GM18861 (cell line): ENCODE data around the gene FAM131A.

Source experiments
- ATAC-seq: cut with Tn5 transposase; IDR thresholded peaks from one replicate; pipeline ENCODE4 v1.9.1; 2021; ENCODE audit not compliant: unreplicated experiment

FAM131A gene

GRCh38 chr3:184389384-184389783, 52.0 kb downstream of the FAM131A start:
- ATAC-seq: no peak

DNA sequence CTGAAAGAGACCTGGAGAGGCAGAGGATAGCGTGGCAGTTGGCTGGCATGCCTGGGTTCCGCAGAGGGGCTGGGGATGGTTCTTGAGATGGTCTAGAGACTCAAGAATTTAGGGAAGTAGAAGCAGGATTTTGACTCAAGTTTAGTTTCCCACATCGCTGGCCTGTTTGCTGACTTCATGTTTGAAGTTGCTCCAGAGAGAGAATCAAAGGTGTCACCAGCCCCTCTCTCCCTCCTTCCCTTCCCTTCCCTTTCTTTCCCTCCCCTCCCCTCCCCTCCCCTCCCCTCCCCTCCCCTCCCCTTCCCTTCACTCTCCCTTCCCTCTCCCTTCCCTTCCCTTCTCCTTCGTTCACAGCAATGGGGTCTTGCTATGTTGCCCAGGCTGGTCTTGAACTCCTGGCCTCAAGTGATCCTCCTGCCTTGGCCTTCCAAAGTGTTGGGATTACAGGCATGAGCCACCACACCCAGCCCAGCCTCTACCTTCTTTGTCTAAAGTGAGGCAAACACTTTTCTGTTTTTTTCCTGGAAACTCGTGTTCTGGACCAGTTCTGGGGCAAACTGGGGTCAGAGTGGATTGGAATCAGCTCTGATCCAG, 52.6 kb downstream of the FAM131A start:
- no peak for ATAC-seq

DNA sequence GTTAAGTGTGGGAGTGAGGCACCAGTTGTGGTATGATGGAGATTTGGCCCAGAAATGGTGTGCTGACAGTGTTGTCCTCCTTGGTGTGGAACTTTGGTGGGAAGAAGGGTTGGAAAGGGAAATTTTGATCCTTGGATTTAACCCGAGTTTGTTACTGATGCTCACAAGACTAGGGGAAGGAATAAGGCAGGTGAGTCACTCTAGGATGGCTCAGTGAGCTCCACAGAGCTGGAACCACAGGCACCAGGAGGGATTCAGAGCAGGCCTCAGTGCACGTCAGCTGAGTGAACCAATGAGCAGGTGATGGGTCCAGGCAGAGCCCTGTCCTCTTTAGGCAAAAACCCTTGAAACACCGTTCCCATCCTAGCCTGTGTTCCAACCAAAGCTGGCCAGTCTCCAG, 53.9 kb downstream of the FAM131A start:
- ATAC-seq: no peak

DNA sequence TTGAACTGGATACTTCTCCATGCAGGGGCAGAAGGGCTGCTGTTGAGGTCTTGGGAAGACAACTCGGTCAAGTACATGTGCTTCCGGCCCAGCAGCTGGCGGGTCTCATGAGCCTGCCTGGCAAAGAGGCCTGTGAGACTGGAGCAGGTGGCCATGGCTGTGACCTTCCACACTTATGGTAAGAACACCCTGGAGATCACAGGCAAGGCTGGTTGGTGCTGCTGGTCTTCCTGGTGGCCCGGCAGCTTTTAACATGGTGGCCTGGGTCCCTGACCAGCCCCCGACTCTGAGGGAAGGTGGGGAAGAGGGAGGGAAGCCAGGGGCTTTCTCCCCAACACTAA, 57.9 kb downstream of the FAM131A start:
- no peak for ATAC-seq
